Mesodermal cell (in vitro differentiated cells): ENCODE data around the gene ASXL3.

Experiments used
- H3K27ac ChIP-seq: 2 replicates; pipeline ENCODE4 v1.7.0; 2013; ENCODE audit warnings: mild to moderate bottlenecking, low read depth, low read length, moderate library complexity; ENCODE audit not compliant: severe bottlenecking
- H3K36me3 ChIP-seq: 2 replicates; pipeline ENCODE4 v1.7.1; 2013; ENCODE audit warnings: mild to moderate bottlenecking, low read length, moderate library complexity; ENCODE audit not compliant: control insufficient read depth, insufficient read depth
- H3K4me1 ChIP-seq: one replicate; pipeline ENCODE4 v1.7.1; 2013; ENCODE audit warnings: mild to moderate bottlenecking, low read length; ENCODE audit not compliant: insufficient read depth, control insufficient read depth, poor library complexity, severe bottlenecking
- H3K4me3 ChIP-seq: 2 replicates; pipeline ENCODE4 v1.7.0; 2013; ENCODE audit warnings: low read length, control low read depth, mild to moderate bottlenecking; ENCODE audit not compliant: insufficient read depth, poor library complexity, severe bottlenecking; ENCODE audit errors: extremely low read depth
- H3K9me3 ChIP-seq: 2 replicates; pipeline ENCODE4 v1.7.1; 2013; ENCODE audit warnings: mild to moderate bottlenecking, low read length, moderate library complexity; ENCODE audit not compliant: control insufficient read depth
- WGBS, 2 experiments: methylation state at CpG; one replicate each; pipeline ENCODE4 v1.1.5; 2013; ENCODE audit warnings: missing lambda C conversion rate in 2 of 2; ENCODE audit not compliant: insufficient coverage in 2 of 2; 5-methylcytosine and 5-hydroxymethylcytosine counted together

Gene ASXL3

GRCh38 chr18:33562741-33563140, 15.3 kb upstream of the ASXL3 start:
- no peak overlapping the region for H3K4me3 ChIP-seq
- WGBS, 2 experiments, result 57 to 67% methylated on average over 1 of the region's 1 CpG

GRCh38 chr18:33567705-33568104, 10.3 kb upstream of the ASXL3 start:
- Histone ChIP-seq H3K4me1 (no peaks in the 10 kb centered on the region), H3K4me3 (no peak overlapping the region), H3K27ac (no peak overlapping the region), H3K9me3 (peaks cover 7% of the 10 kb centered on the region), H3K36me3 (no peaks in the 10 kb centered on the region)
- no CpG with 5 or more reads among the region's 1 CpG for WGBS, 2 experiments

More at GRCh38 chr18:33562741-33563140, 15.3 kb upstream of the ASXL3 start:
- Histone ChIP-seq H3K27ac (peak overlapping the region; percentile 13), H3K36me3 (no peaks in the 10 kb centered on the region), H3K4me1 (peaks cover 11% of the 10 kb centered on the region), H3K9me3 (peaks cover 7% of the 10 kb centered on the region)

GRCh38 chr18:33571998-33572787, 5.8 kb upstream of the ASXL3 start:
- no CpG with 5 or more reads among the region's 4 CpGs for WGBS, 2 experiments

GRCh38 chr18:33573193-33573592, 4.8 kb upstream of the ASXL3 start:
- H3K9me3 ChIP-seq, result no peaks in the 10 kb centered on the region
- 57 to 73% methylated on average over 1 of the region's 3 CpGs for WGBS, 2 experiments
- H3K36me3 ChIP-seq, result no peaks in the 10 kb centered on the region
- no peak overlapping the region for H3K4me3 ChIP-seq
- H3K4me1 ChIP-seq, result no peaks in the 10 kb centered on the region
- no peak overlapping the region for H3K27ac ChIP-seq

More at GRCh38 chr18:33571998-33572787, 5.8 kb upstream of the ASXL3 start:
- Histone ChIP-seq H3K9me3 (peaks cover 6% of the 10 kb centered on the region), H3K36me3 (no peaks in the 10 kb centered on the region), H3K4me3 (no peak overlapping the region), H3K4me1 (no peaks in the 10 kb centered on the region), H3K27ac (peak overlapping the region; percentile 55)

GRCh38 chr18:33575451-33575850, 2.6 kb upstream of the ASXL3 start:
- H3K4me1 ChIP-seq, result no peaks in the 10 kb centered on the region
- H3K27ac ChIP-seq, result no peak overlapping the region
- no peaks in the 10 kb centered on the region for H3K36me3 ChIP-seq
- H3K4me3 ChIP-seq, result no peak overlapping the region
- no peaks in the 10 kb centered on the region for H3K9me3 ChIP-seq

- peak overlapping the region; percentile 66 for H3K4me3 ChIP-seq
- H3K9me3 ChIP-seq, result no peaks in the 10 kb centered on the region
- no peaks in the 10 kb centered on the region for H3K4me1 ChIP-seq
- no peaks in the 10 kb centered on the region for H3K36me3 ChIP-seq
- 86 to 89% methylated on average over 1 to 2 of the region's 5 CpGs for WGBS, 2 experiments
- peak overlapping the region; percentile 85 for H3K27ac ChIP-seq
Observed at GRCh38 chr18:33576999-33577646, 896 bp upstream of the ASXL3 start.

- Histone ChIP-seq H3K4me1 (no peaks in the 10 kb centered on the region), H3K27ac (peak overlapping the region; percentile 87), H3K9me3 (no peaks in the 10 kb centered on the region), H3K36me3 (no peaks in the 10 kb centered on the region), H3K4me3 (peak overlapping the region; percentile 66)
- WGBS, 2 experiments, result 2 to 3% methylated on average over 33 to 40 of the region's 80 CpGs
Observed at GRCh38 chr18:33578518-33579348, 714 bp downstream of the ASXL3 start.

- Histone ChIP-seq H3K4me3 (peak overlapping the region; percentile 66), H3K36me3 (no peaks in the 10 kb centered on the region), H3K4me1 (no peaks in the 10 kb centered on the region), H3K27ac (peak overlapping the region; percentile 87), H3K9me3 (no peaks in the 10 kb centered on the region)
- 58 to 66% methylated on average over 4 to 5 of the region's 16 CpGs for WGBS, 2 experiments
Observed at GRCh38 chr18:33579349-33580215, 1.6 kb downstream of the ASXL3 start.

- H3K9me3 ChIP-seq, result no peaks in the 10 kb centered on the region
- 70% methylated on average over 2 of the region's 4 CpGs; no CpG with 5 or more reads in 1 of the 2 experiments for WGBS, 2 experiments
- no peaks in the 10 kb centered on the region for H3K36me3 ChIP-seq
- no peak overlapping the region for H3K27ac ChIP-seq
- no peaks in the 10 kb centered on the region for H3K4me1 ChIP-seq
- H3K4me3 ChIP-seq, result no peak overlapping the region
Observed at GRCh38 chr18:33580546-33580945, 2.5 kb downstream of the ASXL3 start.

- Histone ChIP-seq H3K4me3 (no peak overlapping the region), H3K9me3 (no peaks in the 10 kb centered on the region), H3K27ac (peak overlapping the region; percentile 17), H3K36me3 (no peaks in the 10 kb centered on the region), H3K4me1 (no peaks in the 10 kb centered on the region)
- WGBS, 2 experiments, result no CpG with 5 or more reads among the region's 2 CpGs
Observed at GRCh38 chr18:33581856-33582255, 3.8 kb downstream of the ASXL3 start.
